ENCODE results near the gene PLPP1. TPM values are rescaled to one million over a fixed set of nuclear protein-coding genes. Genes with fewer than 3 reads are reported as not detected.

PLPP1 gene
- total RNA-seq, 1 experiment from 2014 or later: 10.5 TPM

DNA sequence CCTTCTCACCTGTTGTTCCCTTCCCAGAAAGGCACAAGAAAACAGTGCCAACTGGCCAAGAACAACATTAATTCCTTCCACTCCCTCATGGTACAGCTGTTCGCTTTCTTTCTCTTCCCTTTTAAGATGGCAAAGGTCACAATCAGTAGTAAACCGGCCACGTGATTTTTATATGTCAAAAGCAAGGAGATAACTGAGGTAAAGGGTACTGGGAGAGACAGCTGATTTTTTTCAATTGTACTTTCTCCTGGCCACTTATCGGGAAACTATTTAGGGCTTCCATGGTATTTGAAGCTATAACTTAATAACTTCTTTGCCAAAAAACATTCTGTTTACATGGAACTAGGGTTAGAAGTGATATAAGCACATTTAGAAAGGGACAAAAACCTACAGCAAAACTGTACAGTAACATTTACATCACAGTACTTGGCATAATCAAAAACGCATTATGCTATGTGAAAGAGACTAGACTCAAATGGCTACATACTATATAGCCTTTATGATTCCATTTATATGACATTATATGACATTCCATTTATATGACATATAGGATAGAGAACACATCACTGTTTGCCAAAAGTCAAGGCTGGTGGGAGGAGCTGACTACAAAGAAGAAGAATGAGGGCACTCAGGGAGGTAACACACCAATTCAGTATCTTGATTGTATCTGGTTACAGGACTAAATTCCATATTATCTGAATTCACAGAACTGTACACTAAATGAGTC is 24.8 kb downstream of the PLPP1 start:
- no peaks in the 10 kb centered on the region for H3K9me2 ChIP-seq (ENCODE audit: insufficient read depth)
- no peaks in the 10 kb centered on the region for H3K4me1 ChIP-seq (ENCODE audit: control insufficient read depth in 1 of 2, insufficient read depth in 2 of 2, low read length in 2 of 2)
- intact Hi-C loops (cut with micrococcal nuclease): no loop called here
- no TSS peak for BruUV-seq (replicated peaks)
- POLR2A ChIA-PET: no interaction called here
- no peaks in the 10 kb centered on the region for H3K79me2 ChIP-seq (ENCODE audit: insufficient read depth, low read length)
- DNase-seq (ENCODE audit: low read depth, low spot score) (no peak), ATAC-seq (no peak)
- RAD21 ChIA-PET (ENCODE audit: low non-redundant PET in 1 of 2, low total read pairs in 2 of 2, uncharacterized antibody in 2 of 2, unreplicated experiment in 2 of 2): no interaction called here
- H4K20me1 ChIP-seq (ENCODE audit: insufficient read depth): no peaks in the 10 kb centered on the region
- TF ChIP-seq POLR2A (IDR thresholded peaks at IDR 0.05; ENCODE audit: borderline replicate concordance, extremely low read depth, insufficient read depth, insufficient read length): no peak
- H3K36me3 ChIP-seq (ENCODE audit: control insufficient read depth in 1 of 2, insufficient read depth in 2 of 2, low read length in 2 of 2): no peaks in the 10 kb centered on the region
- no peak overlapping the region for H3K27ac ChIP-seq (ENCODE audit: low read depth, low read length)
- H3K9me3 ChIP-seq (ENCODE audit: control insufficient read depth in 1 of 2, insufficient read depth in 1 of 2, low read depth in 1 of 2, low read length in 2 of 2): no peaks in the 10 kb centered on the region
- H3K27me3 ChIP-seq (ENCODE audit: insufficient read depth, low read length): no peaks in the 10 kb centered on the region
- no peak overlapping the region for H2AFZ ChIP-seq (ENCODE audit: low read depth, low read length, poor library complexity, severe bottlenecking)
- no peak overlapping the region for H3K4me3 ChIP-seq (replicated peaks in 1 of 2; ENCODE audit: low read depth in 1 of 2, low read length in 2 of 2)
- CTCF ChIA-PET: no interaction called here
- H3K4me2 ChIP-seq (ENCODE audit: low read length): no peak overlapping the region
- no peak overlapping the region for H3K9ac ChIP-seq (ENCODE audit: low read length)

DNA sequence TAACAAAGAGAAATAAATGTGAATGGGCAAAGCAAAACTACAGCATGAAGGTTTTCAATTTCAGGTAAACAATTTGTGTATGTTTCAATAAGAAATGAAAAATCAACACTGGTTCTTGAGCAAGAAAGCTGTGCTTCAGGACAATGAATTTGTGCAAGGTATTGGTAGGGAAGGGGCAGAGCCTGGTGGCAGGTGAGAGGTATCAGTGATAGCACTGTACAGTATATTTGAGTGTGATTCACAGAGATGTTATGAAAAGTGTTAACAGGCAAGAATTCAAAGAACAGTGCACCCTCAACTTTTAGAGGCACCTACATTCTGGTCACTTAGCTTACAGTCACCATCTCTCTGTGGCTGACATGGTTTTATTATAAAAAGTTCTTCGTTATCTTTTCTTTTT is 25.7 kb downstream of the PLPP1 start:
- no peaks in the 10 kb centered on the region for H3K36me3 ChIP-seq (ENCODE audit: control insufficient read depth in 1 of 2, insufficient read depth in 2 of 2, low read length in 2 of 2)
- DNase-seq (ENCODE audit: low read depth, low spot score) (no peak), ATAC-seq (no peak)
- H3K27ac ChIP-seq (ENCODE audit: low read depth, low read length): no peak overlapping the region
- H3K4me2 ChIP-seq (ENCODE audit: low read length): no peak overlapping the region
- ChIA-PET CTCF (no interaction called here), POLR2A (no interaction called here), RAD21 (ENCODE audit: low non-redundant PET in 1 of 2, low total read pairs in 2 of 2, uncharacterized antibody in 2 of 2, unreplicated experiment in 2 of 2) (no interaction called here)
- H3K9ac ChIP-seq (ENCODE audit: low read length): no peak overlapping the region
- intact Hi-C loops (cut with micrococcal nuclease): no loop called here
- no peaks in the 10 kb centered on the region for H3K4me1 ChIP-seq (ENCODE audit: control insufficient read depth in 1 of 2, insufficient read depth in 2 of 2, low read length in 2 of 2)
- no peak overlapping the region for H2AFZ ChIP-seq (ENCODE audit: low read depth, low read length, poor library complexity, severe bottlenecking)
- H3K27me3 ChIP-seq (ENCODE audit: insufficient read depth, low read length): no peaks in the 10 kb centered on the region
- no peaks in the 10 kb centered on the region for H3K9me2 ChIP-seq (ENCODE audit: insufficient read depth)
- H3K79me2 ChIP-seq (ENCODE audit: insufficient read depth, low read length): no peaks in the 10 kb centered on the region
- no peaks in the 10 kb centered on the region for H3K9me3 ChIP-seq (ENCODE audit: control insufficient read depth in 1 of 2, insufficient read depth in 1 of 2, low read depth in 1 of 2, low read length in 2 of 2)
- no peak overlapping the region for H3K4me3 ChIP-seq (replicated peaks in 1 of 2; ENCODE audit: low read depth in 1 of 2, low read length in 2 of 2)
- no TSS peak for BruUV-seq (replicated peaks)
- H4K20me1 ChIP-seq (ENCODE audit: insufficient read depth): no peaks in the 10 kb centered on the region
- TF ChIP-seq RAD21 (IDR thresholded peaks at IDR 0.05; ENCODE audit: low read depth) (no peak), SP1 (IDR thresholded peaks at IDR 0.05; ENCODE audit: low read depth) (no peak), EZH2 (IDR thresholded peaks at IDR 0.05) (no peak), FOSL1 (IDR thresholded peaks at IDR 0.05; ENCODE audit: low read depth) (no peak), JUND (IDR thresholded peaks at IDR 0.05) (no peak), EGR1 (IDR thresholded peaks at IDR 0.05; ENCODE audit: low read depth) (no peak), POLR2AphosphoS5 (IDR thresholded peaks at IDR 0.05; ENCODE audit: low read depth, low read length) (no peak), ZFX (IDR thresholded peaks at IDR 0.05) (no peak), ELF1 (IDR thresholded peaks at IDR 0.05; ENCODE audit: borderline replicate concordance, low read depth) (no peak)
- TF ChIP-seq, protein P1, sequence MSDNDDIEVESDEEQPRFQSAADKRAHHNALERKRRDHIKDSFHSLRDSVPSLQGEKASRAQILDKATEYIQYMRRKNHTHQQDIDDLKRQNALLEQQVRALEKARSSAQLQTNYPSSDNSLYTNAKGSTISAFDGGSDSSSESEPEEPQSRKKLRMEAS (IDR thresholded peaks at IDR 0.05): no peak
- TF ChIP-seq, protein P2, sequence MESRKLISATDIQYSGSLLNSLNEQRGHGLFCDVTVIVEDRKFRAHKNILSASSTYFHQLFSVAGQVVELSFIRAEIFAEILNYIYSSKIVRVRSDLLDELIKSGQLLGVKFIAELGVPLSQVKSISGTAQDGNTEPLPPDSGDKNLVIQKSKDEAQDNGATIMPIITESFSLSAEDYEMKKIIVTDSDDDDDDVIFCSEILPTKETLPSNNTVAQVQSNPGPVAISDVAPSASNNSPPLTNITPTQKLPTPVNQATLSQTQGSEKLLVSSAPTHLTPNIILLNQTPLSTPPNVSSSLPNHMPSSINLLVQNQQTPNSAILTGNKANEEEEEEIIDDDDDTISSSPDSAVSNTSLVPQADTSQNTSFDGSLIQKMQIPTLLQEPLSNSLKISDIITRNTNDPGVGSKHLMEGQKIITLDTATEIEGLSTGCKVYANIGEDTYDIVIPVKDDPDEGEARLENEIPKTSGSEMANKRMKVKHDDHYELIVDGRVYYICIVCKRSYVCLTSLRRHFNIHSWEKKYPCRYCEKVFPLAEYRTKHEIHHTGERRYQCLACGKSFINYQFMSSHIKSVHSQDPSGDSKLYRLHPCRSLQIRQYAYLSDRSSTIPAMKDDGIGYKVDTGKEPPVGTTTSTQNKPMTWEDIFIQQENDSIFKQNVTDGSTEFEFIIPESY (IDR thresholded peaks at IDR 0.05; ENCODE audit: extremely low read depth, insufficient replicate concordance, low read length): no peak
- TF ChIP-seq, protein P3, sequence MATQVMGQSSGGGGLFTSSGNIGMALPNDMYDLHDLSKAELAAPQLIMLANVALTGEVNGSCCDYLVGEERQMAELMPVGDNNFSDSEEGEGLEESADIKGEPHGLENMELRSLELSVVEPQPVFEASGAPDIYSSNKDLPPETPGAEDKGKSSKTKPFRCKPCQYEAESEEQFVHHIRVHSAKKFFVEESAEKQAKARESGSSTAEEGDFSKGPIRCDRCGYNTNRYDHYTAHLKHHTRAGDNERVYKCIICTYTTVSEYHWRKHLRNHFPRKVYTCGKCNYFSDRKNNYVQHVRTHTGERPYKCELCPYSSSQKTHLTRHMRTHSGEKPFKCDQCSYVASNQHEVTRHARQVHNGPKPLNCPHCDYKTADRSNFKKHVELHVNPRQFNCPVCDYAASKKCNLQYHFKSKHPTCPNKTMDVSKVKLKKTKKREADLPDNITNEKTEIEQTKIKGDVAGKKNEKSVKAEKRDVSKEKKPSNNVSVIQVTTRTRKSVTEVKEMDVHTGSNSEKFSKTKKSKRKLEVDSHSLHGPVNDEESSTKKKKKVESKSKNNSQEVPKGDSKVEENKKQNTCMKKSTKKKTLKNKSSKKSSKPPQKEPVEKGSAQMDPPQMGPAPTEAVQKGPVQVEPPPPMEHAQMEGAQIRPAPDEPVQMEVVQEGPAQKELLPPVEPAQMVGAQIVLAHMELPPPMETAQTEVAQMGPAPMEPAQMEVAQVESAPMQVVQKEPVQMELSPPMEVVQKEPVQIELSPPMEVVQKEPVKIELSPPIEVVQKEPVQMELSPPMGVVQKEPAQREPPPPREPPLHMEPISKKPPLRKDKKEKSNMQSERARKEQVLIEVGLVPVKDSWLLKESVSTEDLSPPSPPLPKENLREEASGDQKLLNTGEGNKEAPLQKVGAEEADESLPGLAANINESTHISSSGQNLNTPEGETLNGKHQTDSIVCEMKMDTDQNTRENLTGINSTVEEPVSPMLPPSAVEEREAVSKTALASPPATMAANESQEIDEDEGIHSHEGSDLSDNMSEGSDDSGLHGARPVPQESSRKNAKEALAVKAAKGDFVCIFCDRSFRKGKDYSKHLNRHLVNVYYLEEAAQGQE (IDR thresholded peaks at IDR 0.05; ENCODE audit: low read depth): no peak

Data from HCT116 (cell line).